Activated CD4-positive, alpha-beta T cell treated with anti-CD3 and anti-CD28 coated beads, Interleukin-10, Interleukin-2, amounts not matched to agents 100 ng/mL and 50 ng/mL, durations not matched to agents 16 hours and 8 hours (primary cell): ENCODE data around the gene GM2A.
"Not testable (repeated sequence)": the region's sequence is repeated elsewhere in the genome, so short reads cannot be mapped to it uniquely, and the experiment has no call there.

Experiments
- DNase-seq: peaks from one replicate; pipeline ENCODE4 v3.0.0-alpha.2; 2020

The GM2A gene

DNA sequence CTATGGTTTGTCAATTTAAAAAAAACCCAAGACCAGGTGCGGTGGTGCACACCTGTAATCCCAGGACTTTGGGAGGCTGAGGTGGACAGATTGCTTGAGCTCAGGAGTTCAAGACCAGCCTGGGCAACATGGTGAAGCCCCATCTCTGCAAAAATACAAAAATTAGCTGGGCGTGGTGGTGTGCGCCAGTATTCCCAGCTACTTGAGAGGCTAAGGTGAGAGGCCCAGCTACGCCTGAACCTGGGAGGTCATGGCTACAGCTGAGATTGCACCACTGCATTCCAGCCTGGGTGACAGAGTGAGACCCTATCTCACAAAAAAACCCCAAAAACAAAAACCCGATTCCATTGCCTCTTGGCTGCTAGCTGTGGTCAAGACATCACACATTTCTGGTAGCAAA lies 2.0 kb downstream of the GM2A start:
- DNase-seq, result not testable (repeated sequence)

DNA sequence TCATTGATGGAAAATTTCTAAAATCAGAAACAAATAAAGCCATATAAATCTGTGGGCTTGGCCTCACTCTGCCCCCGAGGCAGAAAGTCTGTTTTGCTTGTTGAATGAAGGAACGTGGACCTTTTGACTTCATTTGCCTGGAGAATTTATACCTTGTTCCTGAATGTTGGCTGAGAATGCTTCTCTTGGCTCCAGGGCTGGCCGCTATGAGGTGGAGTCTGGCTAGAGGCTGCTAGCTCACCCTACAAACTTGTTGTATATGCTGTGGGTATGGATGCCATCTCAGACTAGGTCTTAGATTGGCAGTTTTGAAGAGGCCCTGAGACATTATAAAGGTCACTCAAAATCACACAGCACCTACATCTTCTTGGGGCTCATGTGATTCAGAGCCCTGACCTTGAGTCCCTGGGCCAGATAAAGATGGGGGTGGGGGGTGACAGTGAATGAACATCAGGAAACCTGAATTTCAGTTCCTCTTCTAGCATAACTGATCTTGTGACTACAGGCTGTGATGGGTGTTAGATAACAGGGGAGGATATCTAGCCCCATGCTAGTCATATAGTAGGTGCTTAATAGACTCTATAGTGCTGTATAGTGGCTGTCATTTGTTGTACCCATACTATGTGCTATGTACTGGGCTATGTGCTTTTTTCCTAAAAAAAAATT lies 2.8 kb downstream of the GM2A start:
- no peak for DNase-seq

- no peak for DNase-seq
These were observed 4.8 kb downstream of the GM2A start for GRCh38 chr5:151257731-151258181.

- DNase-seq, result no peak
These were observed 5.2 kb downstream of the GM2A start for GRCh38 chr5:151258201-151258611.

GRCh38 chr5:151258816-151259215 lies 5.8 kb downstream of the GM2A start:
- no peak for DNase-seq

DNA sequence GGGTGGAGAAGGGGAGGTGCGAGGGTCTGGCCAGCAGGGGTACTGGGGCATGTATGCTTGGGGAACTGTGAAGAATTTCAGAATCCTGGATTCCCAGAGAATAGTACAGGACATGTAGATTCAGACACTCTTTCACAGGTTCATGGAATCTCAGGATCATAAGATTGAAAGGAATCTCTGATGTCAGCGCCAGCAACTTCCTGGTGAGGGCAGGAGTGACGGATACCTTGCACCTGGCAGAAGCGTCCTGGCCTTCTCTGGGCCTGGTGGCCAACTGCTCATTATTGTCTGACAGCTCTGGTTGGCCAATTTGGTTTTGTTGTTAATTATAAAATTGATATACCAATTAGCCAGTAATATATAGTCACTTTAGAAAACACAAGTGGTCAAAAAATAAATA lies 6.9 kb downstream of the GM2A start:
- no peak for DNase-seq

DNA sequence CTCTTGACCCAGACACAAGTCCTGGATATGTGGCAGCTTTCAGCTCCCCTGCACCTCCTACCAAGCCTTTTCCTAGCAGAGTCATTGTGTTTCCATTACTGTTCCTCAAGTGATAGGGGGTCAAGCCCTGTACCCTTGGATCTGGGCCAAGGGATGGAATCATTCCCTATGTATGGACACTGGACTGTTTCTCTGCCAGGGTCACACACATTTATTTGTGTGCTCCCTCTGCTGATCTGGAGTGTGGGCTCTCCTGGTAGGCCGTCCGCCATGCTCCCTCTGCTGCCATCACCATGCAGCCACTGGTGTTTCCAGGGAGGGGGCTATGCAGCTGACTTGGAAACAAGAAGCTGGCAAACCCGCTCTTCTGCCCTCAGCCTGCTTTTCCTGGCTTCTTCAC lies 9.5 kb downstream of the GM2A start:
- no peak for DNase-seq

DNA sequence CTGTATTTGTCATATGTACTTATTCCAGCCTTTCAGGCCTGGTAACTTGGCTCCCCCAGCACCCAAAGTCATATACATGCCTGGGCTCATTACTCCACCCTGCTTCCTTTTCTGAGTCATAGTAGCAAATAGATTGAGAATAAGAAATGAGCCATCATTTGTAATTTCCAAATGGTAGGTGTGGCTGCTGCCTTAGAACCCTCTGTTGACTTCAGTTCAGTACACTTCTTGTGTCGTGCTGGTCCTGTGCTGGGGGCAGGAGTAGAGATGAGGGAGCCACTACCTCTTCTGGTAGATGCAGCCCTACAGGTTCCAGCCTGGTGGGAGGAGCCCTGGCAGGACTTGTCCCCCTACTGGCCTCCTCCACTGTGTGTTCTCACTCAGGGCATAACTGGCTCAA lies 11.1 kb downstream of the GM2A start:
- DNase-seq, result peak; percentile 83

DNA sequence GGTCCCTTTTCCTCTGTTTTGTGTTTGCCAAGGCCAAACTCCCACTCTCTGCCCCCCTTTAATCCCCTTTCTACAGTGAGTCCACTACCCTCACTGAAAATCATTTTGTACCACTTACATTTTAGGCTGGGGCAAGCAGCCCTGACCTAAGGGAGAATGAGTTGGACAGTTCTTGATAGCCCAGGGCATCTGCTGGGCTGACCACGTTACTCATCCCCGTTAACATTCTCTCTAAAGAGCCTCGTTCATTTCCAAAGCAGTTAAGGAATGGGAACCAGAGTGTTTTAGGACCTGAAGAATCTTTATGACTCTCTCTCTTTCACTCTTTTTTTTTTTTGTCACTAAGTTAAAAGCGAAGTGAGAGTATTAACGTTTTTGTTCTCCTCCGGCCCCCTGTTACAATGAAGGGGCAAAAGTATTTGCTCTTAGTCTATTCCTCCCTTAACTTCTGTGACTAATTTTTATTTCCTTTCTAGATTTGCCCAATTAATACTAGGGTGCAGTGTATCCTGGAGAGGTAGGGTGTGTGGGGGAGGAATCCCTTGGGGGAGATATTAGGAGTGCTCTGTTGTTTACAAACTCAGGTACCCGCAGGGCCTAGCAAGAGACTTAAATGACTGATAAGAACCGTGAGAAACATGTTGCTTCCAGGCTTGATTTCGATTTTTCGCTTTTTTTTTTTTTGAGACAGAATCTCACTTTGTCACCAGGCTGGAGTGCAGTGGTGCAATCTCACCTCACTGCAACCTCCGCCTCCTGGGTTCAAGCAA lies 14.7 kb downstream of the GM2A start:
- DNase-seq, result no peak

GRCh38 chr5:151270599-151270998 lies 17.6 kb downstream of the GM2A start:
- peak; percentile 88 for DNase-seq

DNA sequence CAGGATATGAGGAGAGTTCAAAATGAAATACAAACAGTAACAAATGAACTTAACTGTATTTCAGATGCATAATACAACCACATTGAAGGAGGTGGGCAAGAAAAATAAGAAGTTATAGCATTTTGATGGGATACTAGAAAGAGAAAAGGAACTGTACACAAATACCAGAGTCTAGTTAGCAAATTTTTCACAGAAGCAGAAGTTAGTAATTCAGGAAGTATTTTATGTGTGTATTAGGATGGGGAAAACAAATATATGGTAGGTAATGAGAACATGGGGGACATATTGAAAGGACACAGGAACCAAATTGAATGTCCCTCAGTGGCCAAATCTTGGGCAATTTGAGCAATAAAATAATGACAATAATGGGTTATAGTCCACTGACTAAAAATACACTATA lies 18.4 kb downstream of the GM2A start:
- DNase-seq, result no peak

DNA sequence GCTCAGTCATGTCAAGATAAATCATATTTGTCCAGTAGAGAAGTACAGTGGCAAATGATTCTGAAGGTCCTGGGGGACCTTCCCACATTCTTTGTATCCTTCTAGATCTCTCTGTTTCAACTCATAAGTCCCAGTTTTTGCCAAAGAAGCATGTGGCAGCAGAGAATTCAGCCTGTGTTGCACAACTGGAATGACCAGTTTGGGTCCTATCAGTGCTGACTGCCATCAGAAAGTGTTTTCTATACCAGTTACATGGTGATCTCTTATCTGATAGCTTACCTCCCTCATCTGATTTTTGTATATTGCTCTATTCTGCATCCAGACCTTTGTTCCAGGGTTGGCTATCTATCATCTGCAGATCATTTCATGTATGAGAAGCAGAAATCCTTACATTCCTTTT lies 21.7 kb downstream of the GM2A start:
- DNase-seq, result no peak

DNA sequence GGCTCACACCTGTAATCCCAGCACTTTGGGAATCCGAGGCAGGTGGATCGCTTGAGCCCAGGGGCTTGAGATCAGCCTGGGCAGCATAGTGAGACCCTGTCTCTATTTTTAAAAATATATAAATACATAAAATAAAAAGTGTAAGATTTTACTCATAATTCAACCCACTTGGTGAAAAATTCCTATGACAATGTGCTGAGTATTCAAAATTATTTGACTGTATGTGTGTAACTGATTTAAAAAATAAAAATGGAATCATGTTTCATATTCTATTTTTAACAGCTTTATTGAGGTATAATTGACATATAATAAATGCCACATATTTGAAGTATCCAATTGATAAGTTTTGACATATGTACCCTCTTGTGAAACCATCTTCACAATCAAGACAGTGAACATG lies 22.8 kb downstream of the GM2A start:
- no peak for DNase-seq

DNA sequence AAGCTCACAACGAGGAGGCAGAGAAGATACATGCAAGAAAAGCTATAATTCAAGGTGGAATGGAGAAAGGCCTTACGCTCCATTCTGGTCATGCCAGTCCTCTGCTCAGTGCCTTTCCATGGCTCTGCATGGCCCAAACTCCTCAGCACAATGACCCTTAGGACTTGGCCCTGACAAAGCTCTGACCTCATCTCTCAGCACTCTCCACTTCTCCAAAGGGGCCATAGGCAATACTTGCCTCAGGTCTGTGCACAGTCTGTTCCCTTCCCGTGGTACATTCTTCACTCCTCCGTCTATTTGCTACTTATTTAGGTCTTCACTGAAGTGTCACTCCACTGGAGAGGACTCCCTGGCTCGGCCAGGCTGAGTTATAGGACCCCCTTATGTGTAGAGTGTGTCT lies 25.9 kb downstream of the GM2A start:
- DNase-seq, result no peak

- DNase-seq, result no peak
These were observed 27.5 kb downstream of the GM2A start for GRCh38 chr5:151280443-151280842.

DNA sequence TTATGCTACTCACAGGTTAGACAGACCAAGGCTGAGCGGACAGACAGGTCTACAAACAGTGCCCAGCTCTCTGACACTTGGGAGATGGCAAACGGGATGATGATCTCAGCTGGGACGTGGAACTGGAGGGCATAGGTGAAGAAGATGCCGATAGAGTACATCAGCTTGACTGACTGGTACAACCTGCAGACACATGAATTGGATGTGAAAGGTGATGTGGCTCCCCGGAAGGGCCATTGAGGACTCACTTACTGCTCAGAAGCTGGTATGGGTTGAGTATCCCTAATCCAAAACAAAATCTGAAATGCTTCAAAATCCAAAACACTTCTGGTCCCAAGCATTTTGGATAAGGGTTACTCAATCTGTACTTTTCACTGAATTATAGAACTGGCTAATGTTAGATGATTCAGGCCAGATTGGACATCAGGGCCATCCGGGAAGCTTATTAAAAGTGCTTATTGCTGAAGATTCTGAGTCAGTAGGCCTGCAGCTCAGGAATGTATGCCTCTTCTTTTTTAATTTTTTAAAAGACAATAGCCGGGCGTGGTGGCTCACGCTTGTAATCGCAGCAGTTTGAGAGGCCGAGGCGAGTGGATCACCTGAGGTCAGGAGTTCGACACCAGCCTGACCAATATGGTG lies 28.1 kb downstream of the GM2A start:
- no peak for DNase-seq

DNA sequence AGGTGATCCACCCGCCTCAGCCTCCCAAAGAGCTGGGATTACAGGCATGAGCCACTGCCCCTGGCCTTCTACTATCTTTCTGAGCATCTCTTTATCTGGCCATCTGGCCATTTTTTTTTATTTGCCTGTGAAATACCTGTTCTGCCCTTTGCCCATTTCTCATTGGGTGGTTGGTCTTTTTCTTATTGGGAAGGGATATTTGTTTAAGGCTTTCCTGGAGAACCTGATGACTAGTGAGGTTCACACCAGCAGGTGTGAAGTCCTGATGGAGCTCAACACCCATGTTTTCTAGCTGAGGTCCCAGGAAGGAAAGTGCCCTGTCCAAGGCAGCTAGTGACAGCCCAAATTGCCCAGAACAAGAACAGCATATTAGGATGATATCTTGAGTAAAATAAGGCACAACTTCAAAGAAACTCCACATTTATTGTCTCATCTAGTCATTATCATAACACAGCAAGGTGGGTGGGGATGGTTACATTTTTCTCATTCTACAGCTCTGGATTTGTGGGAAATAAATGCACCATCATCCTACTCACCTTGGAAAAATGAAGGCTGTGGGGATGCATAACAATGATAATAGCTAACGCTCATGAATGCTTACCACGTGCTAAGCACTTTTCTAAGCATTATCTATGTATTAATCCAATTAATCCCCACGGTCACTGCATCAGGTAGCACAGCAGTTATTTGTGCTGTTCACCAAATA lies 30.3 kb downstream of the GM2A start:
- no peak for DNase-seq

DNA sequence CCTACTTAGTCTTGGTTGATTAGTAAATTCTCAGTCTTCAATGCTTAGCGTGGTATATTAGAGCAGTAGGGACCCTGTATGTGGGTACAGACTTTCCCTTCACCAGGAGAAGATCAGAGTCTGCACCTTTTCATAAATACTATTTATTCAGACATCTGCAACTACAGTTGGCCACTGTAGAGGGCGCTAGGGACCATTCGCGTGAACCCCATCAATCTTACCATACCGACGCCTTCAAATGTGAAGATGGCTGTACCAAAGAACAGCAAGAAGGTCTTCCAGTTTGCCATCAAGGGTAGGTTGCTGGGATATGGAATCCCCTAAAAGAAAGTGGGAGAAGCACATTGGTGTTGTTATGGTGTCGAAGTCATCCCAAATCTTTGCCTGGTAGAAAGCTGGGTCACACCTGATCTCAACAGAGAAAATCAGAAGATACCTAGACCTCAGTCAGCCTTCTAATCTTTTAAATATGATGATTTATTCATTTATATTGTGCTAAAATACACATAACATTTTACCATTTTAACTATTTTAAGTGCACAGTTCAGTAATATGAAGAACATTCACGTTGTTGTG lies 31.5 kb downstream of the GM2A start:
- peak; percentile 7 for DNase-seq

- DNase-seq, result no peak
These were observed 32.7 kb downstream of the GM2A start for GRCh38 chr5:151285683-151286082.

GRCh38 chr5:151286246-151286645 lies 33.3 kb downstream of the GM2A start:
- DNase-seq, result no peak

GRCh38 chr5:151288180-151288579 lies 35.2 kb downstream of the GM2A start:
- peak; percentile 8 for DNase-seq

DNA sequence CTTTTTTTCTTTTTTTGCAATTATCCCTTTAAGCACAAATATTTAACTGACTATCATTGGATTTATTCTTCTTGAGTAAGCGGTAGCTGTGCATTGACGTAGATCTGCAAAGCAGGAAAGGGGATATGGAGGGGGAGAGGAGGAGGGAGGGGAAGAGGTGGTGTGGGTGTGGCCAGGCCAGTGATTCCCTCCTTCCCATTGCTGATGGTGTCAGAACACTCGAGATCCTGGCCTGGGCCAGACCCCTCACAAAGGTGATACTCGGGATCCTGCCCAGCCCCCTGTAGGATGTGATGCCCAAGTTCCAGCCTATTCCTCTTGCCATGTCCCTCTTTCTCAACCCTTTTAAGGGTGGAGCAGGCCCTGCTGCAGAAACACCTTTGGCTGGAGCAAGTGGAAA lies 40.6 kb downstream of the GM2A start:
- DNase-seq, result no peak

- DNase-seq, result no peak
These were observed 42.2 kb downstream of the GM2A start for GRCh38 chr5:151295138-151295537.
